HL-60/S4 (cell line): Measurements from ENCODE around the gene ROM1.
"Not testable (repeated sequence)": the region's sequence is repeated elsewhere in the genome, so short reads cannot be mapped to it uniquely, and the experiment has no call there.

Source experiments
- in situ Hi-C: fragments of 300-500 bp; cut with MboI; formaldehyde crosslinking; loops from 2 replicates; pipeline ENCODE4 v1.14.3; 2022; ENCODE audit warnings: low sequenced_read_pairs

Gene ROM1

DNA sequence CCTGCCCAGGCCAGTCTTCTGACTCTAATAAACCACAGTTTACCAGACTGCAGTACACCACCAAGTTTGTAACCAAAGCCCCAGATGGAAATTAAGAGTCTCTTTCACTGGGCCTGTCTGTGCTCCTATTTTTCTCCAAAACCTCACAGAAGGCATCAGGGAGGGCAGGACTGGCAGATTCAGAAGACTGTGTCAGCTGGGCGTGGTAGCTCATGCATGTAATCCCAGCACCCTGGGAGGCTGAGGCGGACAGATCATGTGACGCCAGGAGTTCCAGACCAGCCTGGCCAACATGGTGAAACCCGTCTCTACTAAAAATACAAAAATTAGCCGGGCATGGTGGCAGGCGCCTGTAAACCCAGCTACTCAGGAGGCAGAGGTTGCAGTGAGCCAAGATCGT lies 27.7 kb upstream of the ROM1 start:
- in situ Hi-C loops: not testable (repeated sequence)

DNA sequence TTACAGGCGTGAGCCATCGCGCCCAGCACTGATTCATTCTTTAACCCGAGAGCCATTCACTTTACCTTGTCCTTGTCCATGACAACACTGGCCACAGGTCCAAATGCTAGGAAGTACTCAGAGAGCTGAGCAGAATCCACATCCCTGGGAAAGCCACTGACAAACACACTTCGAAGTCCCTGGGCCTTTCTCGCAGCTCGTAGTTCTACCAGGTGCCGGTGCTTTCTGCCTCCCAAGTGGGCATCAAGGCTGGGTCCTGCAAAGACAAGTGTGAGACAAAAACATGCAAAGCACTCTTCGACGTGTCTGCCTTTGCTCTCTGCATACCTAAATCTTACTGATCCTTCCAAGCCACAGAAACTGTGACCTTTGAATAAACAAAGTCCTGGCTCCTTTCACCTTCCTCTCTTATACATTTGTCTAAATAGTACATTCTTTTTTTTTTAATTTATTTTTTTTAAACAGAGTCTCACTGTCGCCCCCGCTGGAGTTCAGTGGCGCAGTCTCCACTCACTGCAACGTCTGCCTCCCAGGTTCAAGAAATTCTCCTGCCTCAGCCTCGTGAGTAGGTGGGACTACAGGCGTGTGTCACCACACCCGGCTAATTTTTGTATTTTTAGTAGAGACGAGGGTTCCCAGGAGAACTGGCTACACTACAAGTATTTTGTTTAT lies 24.0 kb upstream of the ROM1 start:
- in situ Hi-C loops: no loop called here

DNA sequence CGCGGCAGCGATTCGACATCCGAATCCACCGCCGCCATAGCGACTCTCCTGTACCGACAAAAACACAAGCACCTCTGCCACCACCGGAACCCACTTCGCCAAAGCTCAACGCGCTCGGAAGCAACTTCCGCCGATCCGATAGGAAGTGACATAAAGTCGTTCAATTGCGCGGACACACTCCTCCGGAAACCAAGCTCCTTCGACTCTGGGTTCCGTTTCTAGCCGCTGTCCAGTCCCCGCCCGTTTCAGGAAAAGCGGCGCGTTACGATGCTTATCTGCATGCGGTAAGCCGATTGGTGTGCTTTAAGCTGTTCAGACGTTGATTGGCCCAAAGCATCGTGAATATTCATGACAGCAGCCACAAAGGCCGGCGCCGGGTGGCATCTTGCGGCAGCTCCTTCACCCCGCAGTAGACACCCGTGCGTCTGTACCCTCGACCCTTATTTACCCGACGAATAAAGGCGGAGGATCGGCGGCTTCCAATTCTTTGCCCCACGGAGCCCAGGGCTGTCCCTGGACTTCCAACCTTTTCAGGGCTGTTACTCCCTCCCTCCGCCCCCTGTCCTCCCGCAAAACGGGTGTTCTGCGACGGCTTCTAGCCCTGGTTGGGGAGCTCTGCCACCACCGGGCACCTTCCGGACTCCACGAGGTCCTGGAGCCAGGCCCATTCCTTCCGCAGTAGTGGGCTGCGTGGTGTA lies 21.5 kb upstream of the ROM1 start, which contains the start of gene TUT1:
TSS of gene TUT1 (minus strand) at position 76 of the 698 bp plus-strand sequence. CDS start at position 38, 38 bp downstream.
- in situ Hi-C loops: loop anchor here (10.0 kb wide), 1 partner anchor 103 kb away; no protein-coding TSS in a partner anchor

DNA sequence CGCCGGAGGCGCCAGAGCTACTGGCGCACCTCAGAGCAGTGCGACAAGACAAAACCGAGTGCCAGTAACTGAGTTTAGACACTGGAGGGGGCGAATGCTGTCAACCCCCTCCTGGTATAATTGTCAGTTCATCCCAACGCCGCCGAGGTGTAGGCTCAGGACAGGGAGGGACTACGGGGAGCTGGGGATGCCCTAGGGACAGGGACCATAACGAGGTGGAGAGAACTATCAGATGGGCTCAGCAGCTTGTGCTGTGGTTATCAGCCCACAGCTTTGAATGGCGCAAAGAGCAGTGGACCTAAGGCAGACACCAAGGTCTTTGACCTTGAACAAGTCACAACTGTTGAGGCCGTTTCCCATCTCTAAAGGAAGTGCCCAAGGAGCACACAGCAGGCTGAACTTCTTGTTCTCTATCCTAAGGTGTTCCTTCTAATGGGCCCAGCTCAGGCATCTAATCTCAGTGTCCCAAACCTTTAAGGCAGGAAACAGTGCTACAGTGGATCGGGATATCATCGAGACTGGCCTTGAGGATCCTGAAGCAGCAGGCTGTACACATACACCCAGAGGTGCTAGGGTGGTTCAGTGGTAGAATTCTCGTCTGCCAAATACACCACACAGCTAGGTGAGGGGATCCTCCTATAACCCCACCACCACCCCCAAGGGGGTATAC lies 20.8 kb upstream of the ROM1 start:
- in situ Hi-C loops: loop anchor here (10.0 kb wide), 1 partner anchor 103 kb away; no protein-coding TSS in a partner anchor

DNA sequence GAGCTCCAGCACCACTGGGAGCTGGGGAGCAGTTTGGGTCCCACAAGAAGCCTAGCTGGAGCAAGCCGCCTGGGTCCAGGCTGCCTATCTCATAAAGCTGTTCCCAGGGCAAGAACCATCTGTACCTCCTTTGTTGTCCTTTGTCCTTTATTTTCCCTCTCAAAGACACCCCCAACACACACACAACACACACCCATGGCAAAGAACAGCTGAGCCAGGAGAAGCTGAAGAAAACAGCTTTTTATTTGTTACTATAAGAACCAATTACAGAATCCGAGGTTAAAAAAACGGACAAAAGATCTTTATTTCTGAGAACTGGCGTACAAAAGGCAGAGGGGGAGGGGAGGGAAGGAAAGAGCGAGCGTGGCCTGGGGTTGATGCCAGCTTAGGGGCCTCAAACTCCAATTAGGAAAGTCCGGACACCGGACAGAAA lies 20.1 kb upstream of the ROM1 start:
- in situ Hi-C loops: loop anchor here (10.0 kb wide), 1 partner anchor 102 kb away; no protein-coding TSS in a partner anchor

DNA sequence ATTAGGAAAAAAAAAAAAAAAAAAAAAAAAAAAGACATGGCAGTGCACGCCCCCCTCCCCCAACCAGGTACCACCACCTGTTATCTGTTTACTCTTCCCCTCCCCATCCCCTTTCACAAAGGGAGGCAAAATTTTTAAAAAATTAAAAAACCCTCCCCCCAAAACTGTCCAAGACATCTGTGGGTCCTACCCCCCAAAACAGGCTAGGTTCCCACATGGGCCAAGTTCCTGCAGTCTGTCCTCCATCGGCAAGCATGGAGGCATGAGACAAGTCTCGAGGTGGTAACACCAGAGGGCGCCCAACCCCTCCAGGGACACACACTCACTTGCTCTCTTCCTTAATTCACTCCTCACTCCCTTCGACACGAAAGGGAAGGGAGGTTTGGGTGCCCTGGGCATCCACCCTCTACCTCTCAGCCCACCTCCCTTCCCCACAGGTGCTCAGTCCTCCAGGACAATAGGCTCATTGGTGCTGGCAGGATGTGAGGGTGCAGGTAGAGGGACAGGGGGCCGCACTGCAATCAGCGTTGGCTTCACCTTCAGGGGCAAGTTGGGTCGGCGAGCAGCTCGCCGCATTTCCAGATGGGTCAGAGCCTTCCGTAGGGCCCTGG lies 19.5 kb upstream of the ROM1 start:
- in situ Hi-C loops: loop anchor here (10.0 kb wide), 1 partner anchor 101 kb away; no protein-coding TSS in a partner anchor

DNA sequence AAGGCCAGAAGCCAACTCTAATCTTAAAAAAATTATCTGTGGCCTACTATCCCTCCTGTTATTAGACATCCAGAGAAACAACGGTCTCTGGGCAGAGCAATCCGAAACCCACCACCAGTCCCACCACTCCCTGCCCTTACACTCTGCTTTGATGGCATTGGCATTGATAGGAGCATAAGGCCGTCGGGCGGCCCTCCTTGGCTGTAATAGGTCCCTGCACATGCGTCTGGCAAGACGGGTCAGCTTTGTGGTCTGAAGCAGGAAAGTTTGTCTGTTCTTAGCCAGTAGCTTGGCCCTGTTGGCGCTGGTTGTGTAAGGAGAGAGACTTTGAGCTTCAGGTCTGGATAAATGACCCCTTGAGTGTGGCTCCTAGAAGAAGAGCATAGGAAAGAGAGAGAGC lies 17.9 kb upstream of the ROM1 start:
- in situ Hi-C loops: loop anchor here (10.0 kb wide), 1 partner anchor 100 kb away; no protein-coding TSS in a partner anchor

DNA sequence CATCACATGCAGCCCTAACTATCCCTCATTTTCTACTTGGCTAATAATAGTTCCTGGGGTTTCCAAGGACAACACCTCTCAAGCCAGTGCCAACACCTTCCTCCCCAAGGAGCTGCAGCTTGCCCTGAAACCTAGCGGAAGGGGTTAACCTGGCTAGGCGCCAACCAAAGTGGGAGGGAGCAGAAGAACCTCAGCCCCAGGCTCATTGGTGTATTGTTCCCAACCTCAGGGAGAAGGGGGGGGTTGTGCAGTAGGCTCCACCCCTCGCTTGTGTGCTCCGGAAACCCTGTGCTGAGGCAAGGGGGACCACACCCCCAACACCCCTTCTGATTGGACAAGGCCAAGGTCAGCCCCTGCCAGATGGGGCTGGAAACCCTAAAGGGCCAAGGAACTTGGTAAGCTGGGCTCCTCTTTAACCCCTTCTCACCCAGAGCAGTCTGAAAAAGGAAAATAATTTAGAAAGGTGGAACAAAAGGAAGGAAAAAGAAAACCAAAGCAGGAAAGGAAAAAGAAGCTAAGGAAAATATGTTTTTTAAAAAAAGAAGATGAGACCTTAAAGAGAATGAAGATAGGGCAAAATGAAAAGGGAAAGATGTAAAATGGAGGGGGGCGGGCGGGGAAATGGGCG lies 13.9 kb upstream of the ROM1 start:
- in situ Hi-C loops: loop anchor here (10.0 kb wide), 1 partner anchor 96 kb away; no protein-coding TSS in a partner anchor

DNA sequence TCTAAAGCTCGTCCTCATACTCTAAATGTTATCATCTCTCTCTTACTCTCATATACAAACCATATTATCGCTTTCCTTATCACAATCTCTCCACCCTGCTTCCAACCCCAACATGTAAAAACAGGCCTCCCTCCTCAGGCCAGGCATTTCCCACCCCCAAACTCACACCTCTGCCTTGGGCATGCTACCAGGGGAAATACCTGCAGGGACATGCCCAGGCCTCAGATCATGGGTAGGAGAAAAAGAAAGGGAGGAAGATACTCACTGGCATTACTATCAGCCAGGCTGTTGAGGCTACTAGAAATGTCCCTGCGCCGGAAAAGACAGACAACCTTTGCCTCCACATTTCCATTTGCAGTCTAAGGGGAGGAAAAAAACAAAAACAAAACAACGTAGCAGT lies 13.2 kb upstream of the ROM1 start:
- in situ Hi-C loops: loop anchor here (10.0 kb wide), 1 partner anchor 95 kb away; no protein-coding TSS in a partner anchor

DNA sequence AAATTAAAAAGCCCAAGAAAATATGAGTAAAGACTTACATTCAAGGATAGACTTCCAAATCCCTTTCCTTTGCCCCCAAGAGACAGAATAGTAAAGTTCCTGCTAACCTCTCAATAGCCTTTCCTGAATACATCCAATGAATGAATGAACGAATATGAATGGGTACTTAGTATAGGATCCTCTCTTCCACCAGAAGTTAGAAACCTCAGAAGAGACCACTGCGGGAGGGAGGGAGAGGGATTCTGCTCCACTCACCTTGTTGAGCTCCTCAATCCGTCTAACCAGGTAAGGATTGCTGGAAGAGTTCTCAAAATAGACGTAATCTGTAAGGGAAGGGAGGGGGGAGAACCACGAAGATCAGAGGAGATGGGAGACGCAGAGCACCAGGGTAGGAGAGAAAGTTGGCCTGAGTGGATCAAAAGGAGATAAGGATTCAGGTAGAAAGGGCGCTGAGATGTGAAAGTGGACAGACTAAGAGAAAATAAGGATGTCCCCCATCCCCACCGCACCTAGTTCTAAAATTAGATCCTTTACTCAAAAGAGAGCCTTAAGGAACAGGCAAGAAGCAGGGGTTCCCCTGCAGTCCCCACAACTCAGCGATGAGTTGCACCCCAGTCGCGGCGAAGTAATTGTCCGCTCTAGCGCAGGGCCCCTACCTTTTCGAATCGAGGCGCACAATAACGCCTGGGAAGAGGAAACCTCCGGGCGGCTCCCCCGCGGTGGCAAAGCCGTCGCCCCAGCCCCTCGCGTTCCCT lies 12.5 kb upstream of the ROM1 start:
- in situ Hi-C loops: no loop called here

DNA sequence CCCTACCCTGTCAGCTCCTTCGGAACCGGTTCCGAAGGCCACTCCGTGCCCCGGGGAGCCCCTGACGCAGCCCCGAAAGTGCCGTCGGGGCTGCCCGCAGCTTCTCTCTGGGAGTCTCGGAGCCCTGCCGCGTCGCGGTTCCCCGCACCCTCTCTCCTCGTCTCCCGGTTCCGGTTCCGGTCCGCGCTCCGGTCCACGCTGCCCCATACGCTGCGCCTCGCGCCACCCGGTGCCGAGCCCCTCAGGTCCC lies 12.0 kb upstream of the ROM1 start:
- in situ Hi-C loops: no loop called here

DNA sequence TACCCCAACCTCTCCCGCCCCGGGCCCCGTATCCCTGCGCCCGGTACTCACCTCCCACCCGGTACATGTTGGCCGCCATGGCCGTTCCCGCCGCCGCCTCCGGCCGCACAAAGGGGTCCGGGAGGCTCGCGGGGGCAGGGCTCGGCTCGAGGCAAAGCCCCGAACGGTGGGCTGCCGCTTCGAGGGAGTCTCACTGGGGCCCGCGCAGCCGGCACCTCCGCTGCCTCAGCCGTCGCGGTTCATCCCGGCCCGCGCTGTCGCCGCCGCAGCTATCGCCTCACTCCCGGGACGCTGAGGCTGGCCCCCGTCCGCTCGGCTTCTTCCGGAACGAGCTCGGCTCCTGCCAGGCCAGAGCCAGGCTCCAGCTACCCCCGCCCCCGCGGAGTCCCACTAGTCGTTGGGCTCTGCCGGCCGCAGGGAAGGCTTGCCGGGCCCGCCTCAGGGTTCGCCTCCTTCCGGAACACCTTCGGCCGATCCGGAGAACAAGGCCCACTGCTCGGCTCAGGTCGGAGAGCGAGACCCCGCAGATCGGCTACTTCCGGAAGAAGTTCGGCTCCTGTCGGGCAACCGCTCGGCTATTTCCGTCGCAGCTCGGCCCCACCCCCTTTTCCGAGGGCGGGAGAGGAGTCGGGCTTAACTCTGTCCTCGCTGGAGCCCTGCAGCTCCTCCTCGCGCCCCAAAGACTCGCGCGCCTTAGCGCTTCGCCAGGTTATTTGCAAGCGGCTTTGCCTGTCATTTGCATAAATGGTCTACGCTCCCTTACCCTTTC lies 11.5 kb upstream of the ROM1 start, which contains the start of gene MTA2:
TSS of gene MTA2 (minus strand) at position 494 of the 769 bp plus-strand sequence. CDS start at position 79, 415 bp downstream.
- in situ Hi-C loops: no loop called here

DNA sequence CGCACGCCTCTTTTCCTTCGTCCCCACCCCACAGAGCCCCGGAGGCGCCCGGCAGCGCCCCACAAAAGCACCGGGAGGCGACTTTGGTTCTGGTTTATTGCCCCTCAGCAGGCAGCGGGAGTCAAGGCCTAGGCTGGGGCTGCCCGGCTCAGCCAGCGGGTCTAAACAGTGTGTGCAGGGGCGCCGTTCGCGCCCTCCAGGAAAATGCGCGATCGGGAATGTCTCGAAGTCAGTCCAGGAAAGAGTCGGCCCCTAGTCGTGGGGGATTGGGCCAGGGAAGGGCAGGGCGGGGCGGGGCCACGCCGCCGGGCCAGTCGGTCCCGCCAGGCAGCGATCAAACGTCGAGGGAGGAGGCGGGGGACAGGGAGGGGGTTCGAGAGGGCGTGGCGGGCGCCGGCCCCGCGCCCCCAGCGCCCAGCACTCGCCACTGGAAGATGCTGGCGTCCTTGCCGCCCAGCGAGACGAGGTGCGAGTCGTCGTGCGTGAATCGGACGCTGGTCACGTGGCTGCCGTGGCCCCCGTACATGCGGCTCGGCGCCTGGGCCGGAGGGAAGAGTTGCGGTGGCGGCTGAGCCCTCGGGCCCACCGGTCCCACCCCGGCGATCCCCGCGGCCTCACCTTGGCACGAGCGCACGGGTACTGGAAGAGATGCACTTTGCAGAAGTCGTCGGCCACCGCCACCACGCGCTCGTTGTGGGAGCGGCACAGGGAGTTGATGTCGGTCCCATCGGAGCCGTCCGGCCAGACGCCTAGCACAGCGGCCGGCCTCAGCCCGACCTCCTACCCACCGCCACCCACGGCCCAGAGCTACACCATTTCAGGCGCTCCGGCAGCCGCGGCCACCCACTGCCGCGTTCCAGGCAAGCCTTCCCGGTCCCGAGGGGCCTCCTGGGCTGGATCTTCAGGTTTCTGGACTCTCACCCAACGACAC lies 10.7 kb upstream of the ROM1 start:
- in situ Hi-C loops: no loop called here

DNA sequence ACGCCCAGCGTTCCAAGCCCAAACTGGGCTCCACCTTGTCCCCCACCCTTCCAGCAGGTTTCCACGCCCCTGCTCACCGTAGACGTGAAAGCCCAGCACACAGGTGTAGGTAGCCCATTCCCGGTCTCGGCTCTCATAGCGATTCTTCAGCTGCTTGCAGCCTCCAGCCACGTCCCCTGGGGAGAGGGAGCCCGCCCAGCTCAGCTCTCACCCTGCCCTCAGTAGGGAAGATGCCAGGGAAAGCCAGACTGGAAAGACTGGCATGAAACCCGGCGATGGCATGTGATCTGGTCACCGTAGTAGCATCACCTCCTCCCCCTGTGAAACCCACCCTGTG lies 10.0 kb upstream of the ROM1 start:
- in situ Hi-C loops: no loop called here

DNA sequence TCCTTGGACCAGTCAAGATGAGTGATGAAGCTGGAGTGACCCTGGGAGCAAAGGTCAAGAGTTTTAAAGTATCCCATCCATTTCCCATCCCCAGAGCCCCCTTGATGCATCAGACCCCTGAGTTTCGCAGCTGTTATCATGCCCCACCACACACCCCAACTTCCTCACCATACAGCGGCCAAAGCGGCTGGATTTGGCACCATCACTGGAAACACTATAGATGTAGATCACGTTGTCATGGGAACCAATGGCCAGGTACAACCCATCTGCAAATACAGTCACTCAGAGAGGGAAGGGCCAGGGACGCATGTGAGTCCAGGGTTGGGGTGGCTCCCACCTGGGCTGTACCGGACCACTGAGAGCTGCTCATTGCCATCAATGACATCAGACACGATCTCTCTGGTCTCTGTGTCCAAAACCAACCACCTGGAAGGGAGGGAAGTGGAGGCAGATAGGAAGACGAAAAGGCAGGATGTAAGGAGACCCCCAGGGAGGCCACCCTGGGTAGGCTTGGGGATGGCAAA lies 9.2 kb upstream of the ROM1 start:
- in situ Hi-C loops: no loop called here

DNA sequence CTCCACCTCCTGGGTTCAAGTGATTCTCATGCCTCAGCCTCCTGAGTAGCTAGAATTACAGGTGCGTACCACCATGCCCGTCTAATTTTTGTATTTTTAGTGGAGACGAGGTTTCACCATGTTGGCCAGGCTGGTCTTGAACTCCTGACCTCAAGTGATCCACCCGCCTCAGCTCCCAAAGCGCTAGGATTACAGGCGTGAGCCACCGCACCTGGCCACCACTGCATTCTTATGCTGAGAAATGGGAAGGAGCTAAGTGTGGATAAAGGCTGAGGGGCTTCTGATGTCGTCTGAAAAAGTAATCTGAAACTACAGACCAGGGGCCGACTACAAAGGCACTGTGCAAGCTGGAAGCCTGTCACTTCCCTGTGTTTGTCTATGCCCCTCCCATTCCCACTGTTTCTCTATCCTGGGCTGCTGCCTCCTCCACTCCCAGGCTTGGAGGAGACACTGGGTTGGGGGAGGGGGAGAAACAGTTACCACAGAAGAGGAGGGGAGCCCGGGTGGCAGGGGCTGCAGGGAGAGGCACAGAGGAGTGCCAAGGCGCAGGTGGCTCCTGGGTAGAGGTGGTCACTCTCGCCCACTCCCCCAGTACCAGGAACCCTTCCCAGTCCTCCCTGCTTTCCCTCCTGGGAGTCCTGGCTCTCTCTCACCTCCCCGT lies 8.5 kb upstream of the ROM1 start:
- in situ Hi-C loops: no loop called here

DNA sequence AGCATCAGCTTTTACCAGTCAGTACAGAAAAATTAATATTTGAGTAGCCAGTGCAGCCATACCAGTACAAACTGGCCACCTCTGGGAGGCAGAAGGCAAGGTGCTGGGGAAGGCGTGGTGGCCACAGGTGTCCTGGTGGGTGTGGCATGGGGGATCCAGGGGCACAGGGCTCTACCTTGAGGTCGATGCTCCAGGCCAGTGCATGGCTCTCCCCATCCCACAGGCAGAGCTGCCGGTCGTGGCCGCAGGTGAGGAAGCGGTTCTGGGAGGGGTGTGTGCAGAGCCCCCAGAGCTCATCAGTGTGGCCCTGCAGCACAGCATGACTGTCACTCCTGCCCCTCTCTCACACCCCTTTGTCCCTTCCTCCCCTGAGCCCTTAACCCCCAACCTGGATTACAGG lies 7.6 kb upstream of the ROM1 start:
- in situ Hi-C loops: no loop called here

DNA sequence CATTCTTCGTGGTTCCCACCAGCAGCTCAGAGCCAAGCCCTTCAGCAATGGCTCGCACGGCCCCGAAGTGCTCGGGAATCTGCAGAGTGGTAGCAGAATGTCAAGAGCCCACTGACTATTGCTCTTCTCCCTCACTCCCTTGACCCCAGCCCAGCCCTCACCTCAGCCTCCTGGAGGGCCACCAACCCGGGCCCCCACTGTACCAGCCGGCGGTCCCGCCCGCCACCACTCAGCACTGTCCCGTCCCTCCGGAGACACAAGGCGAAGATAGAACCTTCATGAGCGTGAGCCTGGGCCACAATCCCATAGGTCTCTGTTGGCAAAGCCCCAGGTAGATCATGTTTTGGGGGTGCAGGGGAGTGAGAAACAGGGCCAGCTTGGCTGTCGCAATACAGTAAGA lies 7.2 kb upstream of the ROM1 start:
- in situ Hi-C loops: no loop called here
